AG04450 (cell line): ENCODE measurements around the gene COPZ1. TPM values are rescaled to one million over a fixed set of nuclear protein-coding genes. Genes with fewer than 3 reads are reported as not detected.

Experiments used
- CTCF ChIA-PET: fragments of 300-600, 350-600 bp; formaldehyde crosslinking; extraction: SDS; loops from one replicate; lab custom pipeline; 2022; ENCODE audit warnings: antibody characterized with exemption, inconsistent platforms; lab: Charles Lee
- POLR2A ChIA-PET: fragments of 350-600 bp; formaldehyde crosslinking; extraction: SDS; loops from one replicate; lab custom pipeline; 2021; ENCODE audit warnings: antibody characterized with exemption, inconsistent platforms; lab: Yijun Ruan, JAX
- DNase-seq: peaks from one replicate; pipeline ENCODE4 v3.0.0-alpha.2; 2011; ENCODE audit warnings: low read depth, low spot score
- H3K27ac ChIP-seq: one replicate; pipeline ENCODE4 v1.5.1; 2012; ENCODE audit warnings: low read depth, low read length, control low read depth
- H3K27me3 ChIP-seq: one replicate; pipeline ENCODE4 v1.6.0; 2012; ENCODE audit warnings: low read length; ENCODE audit not compliant: control insufficient read depth, insufficient read depth
- H3K4me3 ChIP-seq: 2 replicates; pipeline ENCODE4 v1.5.1; 2011; ENCODE audit warnings: mild to moderate bottlenecking, low read depth, low read length, control low read depth
- H3K9me3 ChIP-seq: 2 replicates; pipeline ENCODE4 v1.5.1; 2012; ENCODE audit warnings: low read length; ENCODE audit not compliant: control insufficient read depth, insufficient read depth
- CTCF ChIP-seq: IDR thresholded peaks from 2 replicates; pipeline ENCODE4 v1.5.1; 2011; ENCODE audit warnings: low read depth, low read length, control low read depth, inconsistent platforms
- polyA plus RNA-seq: library from polyadenylated mRNA; depleted of rRNA; stranded (reverse); fragments of >200 nt; gene quantifications from 2 replicates; pipeline ENCODE4 v1.2.3, GENCODE V29; 2011

The COPZ1 gene
- polyA plus RNA-seq, 1 experiment: 404 TPM

- Histone ChIP-seq H3K9me3 (no peaks in the 10 kb centered on the region), H3K27ac (no peak overlapping the region), H3K27me3 (no peaks in the 10 kb centered on the region), H3K4me3 (no peak overlapping the region)
- no peak for DNase-seq
- ChIA-PET CTCF (interaction anchor here (1.1 to 3.9 kb wide), 4 partner anchors 16 to 111 kb away, joined by 5 to 14 read pairs (median 14); no protein-coding TSS in a partner anchor), POLR2A (interaction anchor here (0.6 kb wide), 1 partner anchor 74 kb away, joined by 4 read pairs; no protein-coding TSS in a partner anchor)
- no peak for TF ChIP-seq CTCF
Measured at GRCh38 chr12:54363047-54363446, 38.1 kb downstream of the COPZ1 start.

- TF ChIP-seq CTCF: no peak
- Histone ChIP-seq H3K27me3 (no peaks in the 10 kb centered on the region), H3K9me3 (no peaks in the 10 kb centered on the region), H3K4me3 (no peak overlapping the region), H3K27ac (no peak overlapping the region)
- ChIA-PET CTCF (interaction anchor here (1.1 kb wide), 1 partner anchor 70 kb away, joined by 5 read pairs; no protein-coding TSS in a partner anchor), POLR2A (no interaction called here)
- DNase-seq: no peak
Measured at GRCh38 chr12:54363618-54364017, 38.7 kb downstream of the COPZ1 start.

GRCh38 chr12:54364413-54364812 is 39.5 kb downstream of the COPZ1 start, which contains the start of gene GPR84:
Gene GPR84, minus strand, starts transcription at chr12:54364486. Its CDS starts 635 bp downstream, at chr12:54363851.
- H3K4me3 ChIP-seq: no peak within 1 kb of the TSS
- TF ChIP-seq CTCF: no peak
- no peak for DNase-seq
- H3K27ac ChIP-seq: no peak within 1 kb of the TSS
- ChIA-PET POLR2A (no interaction called here), CTCF (no interaction called here)
- no peaks in the 10 kb centered on the region for H3K27me3 ChIP-seq
- H3K9me3 ChIP-seq: no peaks in the 10 kb centered on the region

GRCh38 chr12:54368025-54368708 is 43.2 kb downstream of the COPZ1 start:
- Histone ChIP-seq H3K4me3 (no peak overlapping the region), H3K27ac (peak overlapping the region; percentile 24), H3K27me3 (no peaks in the 10 kb centered on the region), H3K9me3 (no peaks in the 10 kb centered on the region)
- CTCF ChIA-PET: interaction anchor here (0.6 to 3.0 kb wide), 41 partner anchors 9 to 413 kb away, joined by 3 to 37 read pairs (median 5); partner anchors contain the start of genes COPZ1, HNRNPA1 and NFE2
- DNase-seq: no peak
- TF ChIP-seq CTCF: no peak
- POLR2A ChIA-PET: interaction anchor here (0.6 to 1.2 kb wide), 6 partner anchors 9 to 155 kb away, joined by 3 to 6 read pairs (median 4); partner anchors contain the start of gene HNRNPA1
